Measurements from ENCODE around the gene COQ4.

Gene COQ4

DNA sequence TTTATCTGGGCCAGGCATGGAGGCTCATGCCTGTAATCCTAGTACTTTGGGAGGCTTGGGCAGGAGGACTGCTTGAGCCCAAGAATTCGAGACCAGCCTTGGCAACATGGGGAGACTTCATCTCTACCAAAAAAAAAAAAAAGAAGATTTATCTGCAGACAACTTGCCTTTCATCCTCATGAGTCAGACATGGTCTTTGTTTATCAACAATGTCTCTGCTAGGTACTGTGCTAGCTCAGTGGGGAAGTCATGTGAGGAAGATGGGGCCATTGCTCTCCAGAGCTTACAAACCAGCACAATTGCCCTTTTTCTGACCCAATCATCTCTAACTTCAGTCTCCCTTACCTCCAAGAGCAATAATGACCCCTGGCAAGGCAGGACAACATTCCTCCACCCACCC is 50.1 kb downstream of the COQ4 start:
- DNase-seq (ENCODE audit: low read depth), result no peak

DNA sequence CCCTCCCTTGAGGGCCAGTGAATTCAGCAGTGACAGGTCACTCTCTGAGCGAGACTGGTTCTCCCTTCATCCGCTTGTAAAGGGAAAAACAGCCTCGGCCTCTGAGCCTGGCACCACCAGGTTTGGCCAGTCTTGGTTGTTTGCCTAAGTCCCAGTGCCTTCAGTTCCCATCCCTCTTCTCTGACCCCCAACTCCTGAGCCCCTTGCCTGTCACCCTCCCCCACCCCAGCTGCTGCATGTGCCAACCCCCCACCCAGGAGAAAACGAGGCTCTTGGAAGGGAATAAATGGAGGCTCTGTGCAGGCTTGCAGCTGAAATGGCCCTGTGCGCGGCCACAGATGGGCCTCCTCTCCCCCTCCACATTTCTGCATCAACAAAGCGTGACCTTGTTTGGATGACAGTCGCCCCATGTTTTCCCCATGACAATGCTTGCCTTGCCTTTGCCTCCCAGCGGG is 51.6 kb downstream of the COQ4 start:
- DNase-seq (ENCODE audit: low read depth), result no peak

DNA sequence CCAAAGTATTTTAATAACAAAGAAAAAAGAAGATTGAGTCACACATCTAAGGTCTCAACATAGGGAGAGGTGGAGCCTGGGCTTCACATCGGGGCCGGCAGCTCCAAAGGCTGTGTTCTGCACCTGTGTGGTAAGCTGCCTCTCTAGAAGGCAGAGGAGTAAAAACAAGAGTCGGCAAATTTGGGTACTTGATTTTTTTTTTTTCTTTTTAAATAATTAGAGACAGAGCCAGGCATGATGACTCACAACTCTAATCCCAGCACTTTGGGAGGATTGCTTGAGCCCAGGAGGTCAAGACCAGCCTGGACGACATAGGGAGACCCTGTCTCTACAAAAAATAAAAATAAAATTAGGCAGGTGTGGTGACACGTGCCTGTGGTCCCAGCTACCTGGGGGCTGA is 53.2 kb downstream of the COQ4 start:
- no peak for DNase-seq (ENCODE audit: low read depth)

DNA sequence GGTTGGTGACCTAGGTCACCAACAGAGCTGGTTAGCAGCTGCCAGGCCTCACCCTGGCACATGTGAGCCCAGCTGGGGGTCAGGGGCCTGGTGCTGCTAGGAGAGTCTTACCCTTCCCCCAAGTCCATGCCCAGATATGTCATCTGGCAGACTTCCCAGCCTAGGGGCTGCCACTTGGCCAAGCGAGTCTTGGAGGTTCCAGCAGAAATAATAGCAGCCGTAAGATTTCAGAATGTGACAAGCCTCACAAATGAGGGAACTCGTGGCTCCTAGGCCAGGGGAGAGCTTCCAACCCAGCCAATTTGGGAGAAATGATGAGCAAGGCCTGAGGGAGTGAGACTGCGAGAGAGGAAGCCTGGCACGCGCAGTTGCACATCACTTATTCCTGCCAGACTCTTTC is 59.6 kb downstream of the COQ4 start:
- DNase-seq (ENCODE audit: low read depth), result no peak

DNA sequence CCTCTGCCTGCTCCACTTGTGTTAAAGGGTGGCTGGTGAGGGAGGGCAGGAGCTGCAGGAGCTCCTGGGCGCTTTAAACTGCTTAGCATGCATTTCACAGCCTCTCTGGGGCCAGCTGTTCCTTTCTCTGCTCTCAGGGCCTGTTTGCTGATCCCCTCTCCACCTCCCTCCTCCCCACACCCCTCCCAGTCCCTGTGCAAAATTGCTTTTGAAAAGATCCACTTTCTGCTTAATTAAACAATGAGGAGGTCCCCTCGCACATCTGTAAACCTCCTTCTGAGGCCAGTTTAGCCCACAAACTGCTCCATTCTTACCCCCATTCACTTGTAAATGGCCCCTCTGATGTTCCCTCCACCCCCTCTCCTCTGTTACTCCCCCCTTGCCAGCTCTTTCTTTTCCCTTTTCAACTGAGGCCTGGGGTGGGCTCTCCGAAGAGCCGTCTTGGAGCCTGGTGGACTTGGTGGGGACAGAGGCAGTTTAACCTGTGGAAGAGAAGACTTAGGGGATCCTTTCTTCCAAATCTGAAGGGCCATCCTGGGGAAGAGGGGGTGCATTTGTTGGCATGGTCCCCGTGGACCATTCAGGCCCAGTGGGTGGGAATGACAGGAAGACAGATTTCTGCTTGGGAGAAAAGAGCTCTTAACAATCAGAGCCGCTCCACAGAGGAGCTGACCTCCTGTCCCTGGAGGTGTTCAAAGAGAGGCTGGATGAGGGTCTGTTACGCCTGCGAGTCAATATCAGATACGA is 60.5 kb downstream of the COQ4 start:
- no peak for DNase-seq (ENCODE audit: low read depth)
